Epithelial cell of proximal tubule (primary cell): Measurements from ENCODE around the gene NDUFAB1. TPM values are rescaled to one million over a fixed set of nuclear protein-coding genes. Genes with fewer than 3 reads are reported as not detected.
"Not testable (repeated sequence)": the region's sequence is repeated elsewhere in the genome, so short reads cannot be mapped to it uniquely, and the experiment has no call there.

Source experiments
- DNase-seq: peaks from one replicate; pipeline ENCODE4 v3.0.0-alpha.2; 2011; ENCODE audit warnings: low read depth
- H3K4me3 ChIP-seq: 2 replicates; pipeline ENCODE4 v1.5.1; 2011; ENCODE audit warnings: low read depth, mild to moderate bottlenecking, low read length
- total RNA-seq: library from RNA; depleted of rRNA; stranded (reverse); fragments of >200 nt; gene quantifications from 2 replicates; pipeline ENCODE4 v1.2.3, GENCODE V29; 2015
- TF ChIP-seq, protein P1 (sequence below): conservative IDR thresholded peaks from 2 replicates; pipeline ENCODE4 v1.5.1; 2012; ENCODE audit warnings: low read depth, mild to moderate bottlenecking, low read length

Gene NDUFAB1
- total RNA-seq, 1 donor from 2014 or later, result 98.7 TPM

DNA sequence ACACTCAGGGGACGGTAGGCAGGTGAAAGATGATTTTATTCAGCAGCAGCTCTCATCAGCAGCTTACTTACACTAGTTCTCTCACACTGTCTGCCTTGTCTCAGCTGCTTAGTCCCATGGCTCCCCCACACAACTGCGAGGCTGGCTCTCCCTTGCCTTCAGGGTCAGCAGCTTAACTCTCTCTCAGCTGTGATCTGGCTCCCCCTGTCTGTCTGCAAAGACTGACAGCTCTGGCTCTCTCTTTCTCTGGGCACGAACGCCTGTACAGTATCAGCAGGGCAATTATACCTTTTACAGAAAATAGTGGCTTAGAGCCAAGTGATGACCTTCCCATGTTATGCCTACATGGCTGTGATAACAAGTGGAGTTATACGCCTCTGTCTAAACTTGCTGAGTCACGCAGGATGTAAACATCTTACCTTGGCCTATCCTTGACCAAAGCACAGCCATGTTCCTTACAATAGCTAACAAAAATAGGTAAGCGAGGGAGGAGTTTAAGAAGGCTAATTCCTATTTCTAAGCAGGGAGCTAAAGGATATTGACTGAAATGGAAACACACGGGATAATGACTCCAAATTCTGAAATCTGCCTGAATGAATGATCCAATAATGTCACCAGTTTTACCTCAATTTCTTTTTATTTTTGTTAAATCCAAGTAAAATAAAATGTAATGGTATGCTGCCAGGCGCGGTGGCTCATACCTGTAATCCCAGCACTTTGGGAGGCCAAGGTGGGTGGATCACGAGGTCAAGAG, 1.1 kb upstream of the NDUFAB1 start:
- DNase-seq, result no peak
- TF ChIP-seq, protein P1, sequence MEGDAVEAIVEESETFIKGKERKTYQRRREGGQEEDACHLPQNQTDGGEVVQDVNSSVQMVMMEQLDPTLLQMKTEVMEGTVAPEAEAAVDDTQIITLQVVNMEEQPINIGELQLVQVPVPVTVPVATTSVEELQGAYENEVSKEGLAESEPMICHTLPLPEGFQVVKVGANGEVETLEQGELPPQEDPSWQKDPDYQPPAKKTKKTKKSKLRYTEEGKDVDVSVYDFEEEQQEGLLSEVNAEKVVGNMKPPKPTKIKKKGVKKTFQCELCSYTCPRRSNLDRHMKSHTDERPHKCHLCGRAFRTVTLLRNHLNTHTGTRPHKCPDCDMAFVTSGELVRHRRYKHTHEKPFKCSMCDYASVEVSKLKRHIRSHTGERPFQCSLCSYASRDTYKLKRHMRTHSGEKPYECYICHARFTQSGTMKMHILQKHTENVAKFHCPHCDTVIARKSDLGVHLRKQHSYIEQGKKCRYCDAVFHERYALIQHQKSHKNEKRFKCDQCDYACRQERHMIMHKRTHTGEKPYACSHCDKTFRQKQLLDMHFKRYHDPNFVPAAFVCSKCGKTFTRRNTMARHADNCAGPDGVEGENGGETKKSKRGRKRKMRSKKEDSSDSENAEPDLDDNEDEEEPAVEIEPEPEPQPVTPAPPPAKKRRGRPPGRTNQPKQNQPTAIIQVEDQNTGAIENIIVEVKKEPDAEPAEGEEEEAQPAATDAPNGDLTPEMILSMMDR, result peak; percentile 16

DNA sequence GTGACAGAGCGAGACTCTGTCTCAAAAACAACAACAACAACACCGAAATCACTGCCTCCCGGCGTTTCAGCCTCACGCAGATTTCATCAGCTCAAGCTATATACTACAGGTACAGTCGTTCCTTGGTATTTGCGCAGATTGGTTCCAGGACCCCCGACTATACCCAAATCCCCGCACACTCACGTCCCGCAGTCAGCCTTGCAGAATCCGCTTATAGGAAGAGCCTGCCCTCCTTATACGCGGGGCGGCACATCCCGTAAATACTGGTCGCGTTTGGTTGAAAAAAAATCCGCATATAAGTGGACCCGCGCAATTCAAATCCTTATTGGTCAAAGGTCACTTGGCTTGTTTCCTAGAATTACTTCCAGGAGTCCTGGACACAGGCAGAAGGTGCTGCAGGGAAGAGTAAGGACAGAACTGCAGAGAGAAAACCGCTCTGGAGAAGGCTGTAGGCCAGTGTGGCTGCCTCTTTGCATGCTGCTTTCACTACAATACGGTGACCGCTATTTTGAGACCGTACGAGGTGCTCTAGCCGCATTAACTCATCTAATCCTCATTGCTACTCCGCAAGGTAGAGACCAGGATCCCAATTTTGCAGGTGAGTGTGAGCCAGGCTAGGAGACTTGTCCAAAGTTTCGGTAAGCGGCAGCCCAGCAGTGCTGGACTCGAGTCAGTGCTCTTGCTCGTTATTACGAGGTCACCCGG, 718 bp downstream of the NDUFAB1 start:
- peak overlapping the region; percentile 98 for H3K4me3 ChIP-seq
- no peak for DNase-seq

More for the DNA sequence above, 1.1 kb upstream of the NDUFAB1 start:
- H3K4me3 ChIP-seq, result no peak overlapping the region

DNA sequence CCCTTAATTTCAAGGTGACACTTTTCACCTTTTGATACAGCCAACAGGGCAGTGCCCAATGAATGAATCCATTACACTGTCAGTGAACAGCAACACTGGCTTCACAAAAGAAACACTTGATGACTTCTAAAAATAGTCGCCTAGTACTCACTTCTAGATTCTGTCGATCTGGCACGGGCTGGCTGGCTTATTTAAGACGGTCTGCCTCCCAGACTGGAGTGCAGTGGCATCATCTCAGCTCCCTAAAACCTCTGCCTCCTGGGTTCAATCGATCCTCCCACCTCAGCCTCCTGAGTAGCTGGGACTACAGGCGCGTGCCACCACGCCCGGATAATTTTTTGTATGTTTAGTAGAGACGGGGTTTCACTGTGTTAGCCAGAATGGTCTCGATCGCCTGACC, 1.9 kb downstream of the NDUFAB1 start:
- no peak for DNase-seq
- H3K4me3 ChIP-seq, result no peak overlapping the region

More for the DNA sequence above, 718 bp downstream of the NDUFAB1 start:
- TF ChIP-seq, protein P1, result no peak

DNA sequence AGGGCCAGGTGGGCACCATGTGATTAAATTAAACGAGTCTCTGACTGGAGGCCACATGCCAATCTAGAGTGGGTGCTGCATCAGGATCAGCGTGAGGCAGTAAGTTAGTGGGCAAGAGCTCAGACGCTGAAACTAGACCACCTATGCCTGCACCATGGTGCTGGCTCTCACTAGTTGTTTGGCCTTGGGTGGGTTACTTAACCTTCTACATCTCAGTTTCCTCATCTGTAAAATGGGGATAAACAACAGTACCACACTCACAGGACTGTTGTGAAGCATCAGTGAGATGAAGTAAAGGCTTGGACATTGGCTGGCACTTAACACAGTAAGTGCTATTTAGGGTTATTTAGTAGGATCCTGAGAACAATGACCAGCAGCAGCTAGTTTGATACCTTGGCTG, 5.9 kb downstream of the NDUFAB1 start:
- TF ChIP-seq, protein P1, result no peak
- no peak overlapping the region for H3K4me3 ChIP-seq

More for the DNA sequence above, 1.9 kb downstream of the NDUFAB1 start:
- TF ChIP-seq, protein P1, result no peak

DNA sequence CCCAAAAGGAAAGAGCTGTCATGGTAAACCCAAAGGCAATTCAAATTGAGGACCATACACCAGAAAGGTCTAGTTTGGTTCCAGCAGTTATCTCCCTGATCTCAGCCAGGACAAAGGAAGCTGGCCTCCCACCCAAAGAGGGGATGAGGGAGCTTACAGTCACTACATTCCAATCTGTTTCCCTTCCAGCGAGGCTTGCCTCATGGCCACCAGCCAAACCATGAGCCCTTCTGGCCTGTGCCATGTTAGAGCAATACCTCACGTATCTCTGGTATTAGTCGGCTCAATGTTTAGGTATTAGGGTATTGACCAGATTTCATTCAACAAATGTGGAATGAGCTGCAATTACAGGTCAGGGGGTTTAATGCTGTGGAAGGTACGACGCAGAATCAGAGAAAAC, 8.4 kb downstream of the NDUFAB1 start:
- H3K4me3 ChIP-seq, result no peak overlapping the region
- DNase-seq, result no peak
- TF ChIP-seq, protein P1, result no peak

More for the DNA sequence above, 5.9 kb downstream of the NDUFAB1 start:
- DNase-seq, result no peak

DNA sequence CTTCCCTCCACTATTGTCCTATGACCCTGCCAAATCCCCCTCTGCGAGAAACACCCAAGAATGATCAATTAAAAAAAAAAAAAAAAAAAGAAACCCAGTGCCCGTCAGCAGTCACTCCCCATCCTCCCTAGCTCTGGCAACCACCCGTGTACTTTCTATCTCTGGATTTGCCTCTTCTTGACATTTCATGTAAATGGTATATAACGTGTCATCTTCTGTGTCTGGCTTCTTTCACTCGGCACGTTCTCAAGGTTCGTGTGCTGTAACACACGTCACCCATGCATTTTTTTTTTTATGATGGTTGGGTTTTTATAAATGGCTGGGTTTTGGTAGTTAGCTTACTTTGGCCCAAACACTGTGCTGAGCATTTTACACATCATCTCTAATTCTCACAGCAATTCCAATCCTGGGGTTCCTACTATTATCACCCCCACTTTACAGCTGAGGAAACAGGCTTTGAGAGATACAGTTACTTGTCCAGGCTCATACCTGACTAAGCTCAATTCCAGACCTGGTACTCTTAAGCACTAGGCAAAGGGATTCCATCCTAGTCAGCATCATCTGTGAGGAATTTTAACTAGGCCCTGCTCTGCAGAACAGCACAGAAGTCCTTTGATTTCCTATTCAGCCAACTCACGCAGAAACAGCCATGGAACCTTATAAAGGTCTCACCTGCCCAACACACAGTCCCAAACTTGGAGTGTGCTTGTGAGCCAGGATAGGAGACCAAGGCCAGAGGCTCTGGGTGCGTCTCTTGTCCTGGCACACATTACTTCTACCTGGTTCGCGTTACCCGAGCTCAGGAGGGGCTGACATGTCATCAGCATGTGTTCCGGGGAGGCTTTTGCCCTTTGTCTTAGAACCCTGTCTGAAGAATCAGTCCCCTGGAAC, 11.7 kb downstream of the NDUFAB1 start:
- DNase-seq, result no peak
- H3K4me3 ChIP-seq, result no peak overlapping the region
- TF ChIP-seq, protein P1, result no peak

DNA sequence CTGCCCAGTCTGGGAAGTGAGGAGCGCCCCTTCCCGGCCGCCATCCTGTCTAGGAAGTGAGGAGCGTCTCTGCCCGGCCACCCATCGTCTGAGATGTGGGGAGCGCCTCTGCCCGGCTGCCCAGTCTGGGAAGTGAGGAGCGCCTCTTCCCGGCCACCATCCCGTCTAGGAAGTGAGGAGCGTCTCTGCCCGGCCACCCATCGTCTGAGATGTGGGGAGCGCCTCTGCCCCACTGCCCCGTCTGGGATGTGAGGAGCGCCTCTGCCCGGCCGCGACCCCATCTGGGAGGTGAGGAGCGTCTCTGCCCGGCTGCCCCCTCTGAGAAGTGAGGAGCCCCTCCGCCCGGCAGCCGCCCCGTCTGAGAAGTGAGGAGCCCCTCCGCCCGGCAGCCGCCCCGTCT, 12.8 kb downstream of the NDUFAB1 start:
- H3K4me3 ChIP-seq, DNase-seq: not testable (repeated sequence)
